Measurements from ENCODE around the gene CLCN3. TPM values are rescaled to one million over a fixed set of nuclear protein-coding genes. Genes with fewer than 3 reads are reported as not detected.

Gene CLCN3
- total RNA-seq, 2 experiments from 2014 or later: 23.4 to 25.2 TPM

DNA sequence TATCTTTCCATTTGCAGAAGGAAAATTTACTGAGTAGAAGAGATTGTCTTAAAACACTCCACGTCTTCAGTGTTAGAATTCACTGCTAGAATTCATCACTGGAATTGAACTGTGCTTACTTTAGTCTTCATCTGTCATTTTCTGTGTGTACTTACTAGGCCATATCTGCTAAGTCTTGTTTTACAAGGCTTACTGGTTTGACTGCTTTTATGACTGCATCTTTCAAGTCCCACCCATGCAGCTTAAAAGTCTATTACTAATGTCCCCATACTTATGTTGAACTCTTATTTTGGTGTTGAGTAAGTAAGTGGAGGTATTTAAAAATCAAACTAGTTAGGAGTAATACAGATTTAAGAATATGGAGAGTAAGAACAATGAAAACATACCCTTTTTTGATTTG is 14.6 kb downstream of the CLCN3 start:
- DNase-seq (no peak), ATAC-seq (no peak)
- Mint-ChIP-seq H3K4me1 (ENCODE audit: low read depth) (peaks cover 12% of the 10 kb centered on the region), H3K36me3 (ENCODE audit: low read depth) (peaks cover 33% of the 10 kb centered on the region), H3K9me3 (ENCODE audit: insufficient read depth) (no peaks in the 10 kb centered on the region), H3K4me3 (no peak overlapping the region), H3K27ac (no peak overlapping the region), H3K27me3 (ENCODE audit: low read depth) (no peaks in the 10 kb centered on the region)
- ChIA-PET POLR2A (no interaction called here), CTCF (no interaction called here)

DNA sequence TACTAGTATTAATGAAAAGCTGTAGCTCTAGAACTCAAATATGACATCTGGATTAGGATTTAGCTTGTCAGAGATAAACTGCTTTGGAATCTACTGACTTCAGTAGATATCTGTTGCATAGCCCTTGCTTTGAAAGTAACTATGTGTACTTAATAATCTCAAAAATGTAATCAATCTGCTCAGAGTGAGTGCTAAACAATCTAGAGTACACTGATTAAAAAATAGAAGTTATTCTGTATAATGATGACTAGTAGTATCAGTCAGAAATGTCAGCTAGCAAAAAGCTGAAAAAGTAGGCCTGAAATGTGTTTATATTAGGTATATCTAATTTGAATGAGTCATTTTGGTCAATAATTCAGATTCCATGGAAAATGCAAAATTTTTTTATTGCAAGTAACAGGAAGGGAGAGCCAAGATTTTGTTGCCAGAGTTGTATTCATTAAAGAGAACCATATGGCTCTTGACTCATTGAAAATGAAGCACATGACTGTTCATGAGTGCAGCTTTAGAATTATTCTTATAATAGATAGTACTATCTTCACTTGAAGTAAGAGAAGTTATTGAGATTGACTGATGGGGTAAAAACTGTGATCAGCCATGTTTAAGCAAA is 20.0 kb downstream of the CLCN3 start:
- ATAC-seq: no peak
- Mint-ChIP-seq H3K36me3 (ENCODE audit: low read depth) (peaks cover 40% of the 10 kb centered on the region), H3K4me3 (no peak overlapping the region), H3K4me1 (ENCODE audit: low read depth) (peaks cover 5% of the 10 kb centered on the region), H3K27ac (no peak overlapping the region), H3K9me3 (ENCODE audit: insufficient read depth) (no peaks in the 10 kb centered on the region), H3K27me3 (ENCODE audit: low read depth) (no peaks in the 10 kb centered on the region)
- no peak for DNase-seq
- POLR2A ChIA-PET: no interaction called here
- CTCF ChIA-PET: interaction anchor here (1.6 kb wide), 2 partner anchors 8 to 14 kb away, joined by 3 to 4 read pairs; no protein-coding TSS in a partner anchor

DNA sequence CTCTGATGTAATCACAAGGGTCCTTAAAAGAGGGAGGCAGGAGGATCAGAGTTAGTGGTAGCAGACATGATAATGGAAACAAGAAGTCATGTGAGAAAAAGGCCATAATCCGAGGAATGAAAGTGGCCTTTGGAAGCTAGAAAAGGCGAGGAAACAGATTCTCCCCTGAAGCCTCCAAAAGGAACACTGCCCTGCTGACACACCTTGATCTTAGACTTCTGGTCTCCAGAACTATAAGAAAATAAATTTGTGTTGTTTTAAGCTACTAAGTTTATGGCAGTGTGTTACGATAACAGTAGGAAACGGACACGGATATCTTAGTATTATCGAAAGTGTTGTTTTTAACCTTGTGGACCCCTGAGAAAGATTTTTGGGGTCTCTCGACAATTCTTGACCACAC is 24.4 kb downstream of the CLCN3 start:
- Mint-ChIP-seq H3K27me3 (ENCODE audit: low read depth) (no peaks in the 10 kb centered on the region), H3K27ac (no peak overlapping the region), H3K4me1 (ENCODE audit: low read depth) (no peaks in the 10 kb centered on the region), H3K9me3 (ENCODE audit: insufficient read depth) (no peaks in the 10 kb centered on the region), H3K4me3 (no peak overlapping the region), H3K36me3 (ENCODE audit: low read depth) (peaks cover 20% of the 10 kb centered on the region)
- DNase-seq (no peak), ATAC-seq (no peak)
- ChIA-PET POLR2A (no interaction called here), CTCF (no interaction called here)

DNA sequence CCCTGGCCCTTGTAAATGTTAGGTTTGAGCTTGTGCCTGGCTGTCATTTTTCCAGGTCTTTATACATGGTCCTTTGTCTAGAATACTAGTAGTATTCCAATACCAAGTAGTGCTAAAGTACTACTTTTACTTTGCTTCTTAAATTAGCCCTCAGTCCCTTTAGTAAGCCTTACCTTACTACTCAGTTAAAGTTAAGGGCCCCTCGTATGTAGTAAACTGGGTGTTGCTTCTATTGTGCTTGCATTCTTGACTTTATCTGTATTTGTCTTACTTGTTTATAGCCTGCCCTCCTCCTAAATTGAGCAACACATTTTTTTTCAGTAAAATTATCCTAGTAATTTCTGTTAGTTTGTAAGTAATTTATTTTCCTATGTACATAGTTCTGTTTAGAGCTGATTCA is 25.2 kb downstream of the CLCN3 start:
- H3K27me3 Mint-ChIP-seq (ENCODE audit: low read depth): no peaks in the 10 kb centered on the region
- POLR2A ChIA-PET: no interaction called here
- no peak for ATAC-seq
- no peak overlapping the region for H3K27ac Mint-ChIP-seq
- CTCF ChIA-PET: no interaction called here
- peaks cover 18% of the 10 kb centered on the region for H3K36me3 Mint-ChIP-seq (ENCODE audit: low read depth)
- DNase-seq: no peak
- no peaks in the 10 kb centered on the region for H3K9me3 Mint-ChIP-seq (ENCODE audit: insufficient read depth)
- H3K4me1 Mint-ChIP-seq (ENCODE audit: low read depth): no peaks in the 10 kb centered on the region
- no peak overlapping the region for H3K4me3 Mint-ChIP-seq

DNA sequence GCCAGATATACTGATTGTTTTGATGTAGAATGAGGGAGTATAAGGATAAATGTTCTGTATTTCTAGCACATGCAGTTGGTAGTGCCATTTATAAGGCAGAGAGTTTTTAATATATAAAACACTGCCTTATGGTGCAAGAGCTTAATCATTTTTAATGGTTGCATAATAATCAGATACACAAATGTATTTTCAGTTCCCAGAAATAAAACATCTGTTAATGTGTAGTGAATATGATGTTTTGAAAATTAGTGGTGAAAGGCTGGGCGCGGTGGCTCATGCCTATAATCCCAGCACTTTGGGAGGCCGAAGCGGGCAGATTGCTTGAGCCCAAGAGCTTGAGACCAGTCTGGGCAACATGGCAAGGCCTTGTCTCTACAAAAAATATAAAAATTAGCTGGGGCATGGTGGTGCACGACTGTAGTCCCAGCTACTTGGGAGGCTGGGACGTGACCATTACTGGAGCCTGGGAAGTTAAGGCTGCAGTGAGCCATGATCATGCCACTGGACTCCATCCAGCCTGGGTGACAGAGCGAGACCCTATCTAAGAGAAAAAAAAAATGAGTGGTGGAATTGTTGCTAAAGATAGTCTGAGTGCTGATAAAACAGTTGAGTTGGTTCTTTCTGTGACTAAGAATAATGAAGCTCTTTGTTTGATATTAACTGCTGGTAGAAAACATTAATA is 29.3 kb downstream of the CLCN3 start:
- H3K36me3 Mint-ChIP-seq (ENCODE audit: low read depth): peaks cover 7% of the 10 kb centered on the region
- H3K27ac Mint-ChIP-seq: no peak overlapping the region
- H3K4me1 Mint-ChIP-seq (ENCODE audit: low read depth): peaks cover 2% of the 10 kb centered on the region
- DNase-seq (no peak), ATAC-seq (no peak)
- no peaks in the 10 kb centered on the region for H3K9me3 Mint-ChIP-seq (ENCODE audit: insufficient read depth)
- H3K4me3 Mint-ChIP-seq: no peak overlapping the region
- POLR2A ChIA-PET: interaction anchor here (0.7 kb wide), 1 partner anchor 9 kb away, joined by 3 read pairs; no protein-coding TSS in a partner anchor
- CTCF ChIA-PET: interaction anchor here (0.8 to 2.7 kb wide), 2 partner anchors 10 to 125 kb away, joined by 3 to 11 read pairs; no protein-coding TSS in a partner anchor
- H3K27me3 Mint-ChIP-seq (ENCODE audit: low read depth): no peaks in the 10 kb centered on the region

DNA sequence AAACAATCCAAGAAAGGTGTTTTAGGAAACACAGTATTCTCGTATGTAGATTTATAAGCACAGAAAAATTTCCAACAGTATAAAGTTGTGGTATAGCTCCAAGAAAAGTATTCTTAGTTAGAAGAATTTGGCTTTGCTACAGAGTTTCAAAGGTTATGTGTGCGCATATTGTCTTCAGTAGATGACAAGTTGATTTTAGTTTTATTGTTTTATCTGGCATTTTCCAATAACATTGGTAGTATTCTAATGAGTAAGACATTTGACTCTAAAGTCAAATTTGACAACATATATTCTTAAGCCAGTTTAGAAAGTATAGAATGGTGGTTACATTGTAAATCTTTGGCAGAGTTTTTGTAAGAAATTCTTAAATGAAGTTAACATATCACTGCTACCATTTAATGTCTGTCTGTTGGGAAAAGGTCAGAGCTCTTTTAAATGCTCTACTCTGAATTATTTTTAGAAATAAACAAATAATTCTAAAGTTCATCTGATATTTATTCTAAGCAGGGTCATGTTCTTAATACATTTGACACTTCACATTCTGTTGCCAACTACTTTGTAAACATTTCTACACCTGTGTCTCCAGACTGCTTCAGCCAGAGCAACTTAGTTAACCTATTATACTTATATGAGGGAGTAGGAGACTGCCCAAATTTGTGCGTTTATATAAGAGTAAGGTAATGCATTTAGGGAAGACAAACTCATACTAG is 30.0 kb downstream of the CLCN3 start:
- Mint-ChIP-seq H3K27me3 (ENCODE audit: low read depth) (no peaks in the 10 kb centered on the region), H3K36me3 (ENCODE audit: low read depth) (peaks cover 7% of the 10 kb centered on the region), H3K4me3 (no peak overlapping the region), H3K27ac (no peak overlapping the region), H3K9me3 (ENCODE audit: insufficient read depth) (no peaks in the 10 kb centered on the region), H3K4me1 (ENCODE audit: low read depth) (peaks cover 2% of the 10 kb centered on the region)
- CTCF ChIA-PET: interaction anchor here (0.8 to 2.7 kb wide), 2 partner anchors 9 to 125 kb away, joined by 3 to 11 read pairs; no protein-coding TSS in a partner anchor
- POLR2A ChIA-PET: interaction anchor here (0.7 kb wide), 1 partner anchor 8 kb away, joined by 3 read pairs; no protein-coding TSS in a partner anchor
- ATAC-seq: no peak
- no peak for DNase-seq

DNA sequence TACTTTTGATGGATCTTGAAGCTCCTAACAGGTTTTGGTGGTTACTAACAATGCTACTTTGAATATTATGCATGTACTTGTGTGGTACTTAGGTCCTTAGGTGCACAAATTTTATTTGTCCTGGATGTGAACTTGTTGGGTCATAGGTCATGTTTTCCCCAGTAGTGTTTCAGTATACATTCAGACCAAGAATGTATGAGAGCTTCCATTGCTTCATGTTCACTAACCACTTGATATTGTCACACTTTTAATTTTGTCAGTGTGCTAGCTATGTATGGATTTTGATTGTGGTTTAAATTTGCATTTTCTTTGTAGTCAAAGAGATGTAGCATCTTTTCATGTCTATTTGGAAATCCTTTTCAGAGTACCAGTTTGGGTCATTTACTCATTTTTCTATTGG is 32.2 kb downstream of the CLCN3 start:
- no peaks in the 10 kb centered on the region for H3K27me3 Mint-ChIP-seq (ENCODE audit: low read depth)
- no peak overlapping the region for H3K4me3 Mint-ChIP-seq
- DNase-seq (no peak), ATAC-seq (no peak)
- H3K36me3 Mint-ChIP-seq (ENCODE audit: low read depth): peaks cover 4% of the 10 kb centered on the region
- ChIA-PET CTCF (interaction anchor here (0.8 kb wide), 1 partner anchor 33 kb away, joined by 3 read pairs; the partner anchor contains the start of gene CLCN3), POLR2A (no interaction called here)
- peaks cover 2% of the 10 kb centered on the region for H3K4me1 Mint-ChIP-seq (ENCODE audit: low read depth)
- no peak overlapping the region for H3K27ac Mint-ChIP-seq
- no peaks in the 10 kb centered on the region for H3K9me3 Mint-ChIP-seq (ENCODE audit: insufficient read depth)

DNA sequence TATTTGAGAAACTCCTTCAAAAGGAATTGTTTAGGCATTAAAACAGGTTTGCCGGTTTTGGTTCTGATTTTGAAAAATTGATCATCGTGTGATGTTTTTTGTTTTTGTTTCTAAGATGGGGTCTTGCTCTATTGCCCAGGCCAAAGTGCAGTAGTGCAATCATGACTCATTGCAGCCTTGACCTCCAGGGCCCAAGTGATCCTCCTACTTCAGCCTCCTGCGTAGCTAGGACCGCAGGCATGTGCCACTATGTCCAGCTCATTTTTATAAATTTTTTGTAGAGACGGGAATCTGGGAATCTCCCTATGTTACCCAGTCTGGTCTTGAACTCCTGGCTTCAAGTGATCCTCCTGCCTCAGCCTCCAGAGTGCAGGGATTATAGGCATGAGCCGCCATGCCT is 35.0 kb downstream of the CLCN3 start:
- ATAC-seq (no peak), DNase-seq (no peak)
- H3K4me1 Mint-ChIP-seq (ENCODE audit: low read depth): peaks cover 14% of the 10 kb centered on the region
- POLR2A ChIA-PET: no interaction called here
- H3K4me3 Mint-ChIP-seq: no peak overlapping the region
- H3K27me3 Mint-ChIP-seq (ENCODE audit: low read depth): no peaks in the 10 kb centered on the region
- CTCF ChIA-PET: interaction anchor here (0.6 to 7.4 kb wide), 3 partner anchors 16 to 43 kb away, joined by 3 to 40 read pairs (median 4); partner anchors contain the start of gene NEK1
- no peak overlapping the region for H3K27ac Mint-ChIP-seq
- no peaks in the 10 kb centered on the region for H3K9me3 Mint-ChIP-seq (ENCODE audit: insufficient read depth)
- H3K36me3 Mint-ChIP-seq (ENCODE audit: low read depth): peaks cover 3% of the 10 kb centered on the region

DNA sequence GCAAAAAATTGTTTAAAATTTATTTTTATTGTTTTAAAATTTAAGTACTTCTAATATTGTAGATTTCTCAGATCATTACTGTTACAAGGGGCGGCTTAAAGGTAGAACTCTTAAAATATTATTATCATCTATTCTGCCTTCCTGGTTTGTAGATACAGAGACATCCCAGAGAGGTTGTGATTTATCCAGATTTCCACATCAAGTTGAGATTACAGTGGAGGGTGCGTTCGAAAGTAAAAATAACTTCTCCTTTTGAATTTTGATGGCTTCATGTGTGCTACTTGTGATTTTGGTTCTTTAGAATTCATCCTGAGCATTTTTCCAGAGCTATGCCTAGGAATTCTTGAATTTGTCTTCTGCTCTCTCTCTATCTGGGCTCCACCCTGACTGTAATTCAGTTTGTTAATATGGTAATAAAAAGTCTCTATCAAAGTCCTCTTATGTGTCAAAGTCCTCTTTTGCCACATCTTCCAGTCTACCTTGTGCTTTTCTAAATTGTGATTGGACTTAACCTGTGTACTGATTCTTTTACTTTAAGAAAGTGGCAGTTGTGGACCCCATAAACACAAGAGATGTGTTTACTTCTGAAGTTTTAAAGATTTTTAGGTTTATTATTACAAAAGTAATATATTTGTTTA is 37.2 kb downstream of the CLCN3 start:
- H3K4me3 Mint-ChIP-seq: no peak overlapping the region
- no peak for ATAC-seq
- no peak for DNase-seq
- H3K9me3 Mint-ChIP-seq (ENCODE audit: insufficient read depth): no peaks in the 10 kb centered on the region
- no peaks in the 10 kb centered on the region for H3K27me3 Mint-ChIP-seq (ENCODE audit: low read depth)
- H3K36me3 Mint-ChIP-seq (ENCODE audit: low read depth): peaks cover 3% of the 10 kb centered on the region
- CTCF ChIA-PET: interaction anchor here (7.4 kb wide), 1 partner anchor 45 kb away, joined by 40 read pairs; the partner anchor contains the start of gene NEK1
- H3K4me1 Mint-ChIP-seq (ENCODE audit: low read depth): peaks cover 14% of the 10 kb centered on the region
- no peak overlapping the region for H3K27ac Mint-ChIP-seq
- POLR2A ChIA-PET: interaction anchor here (0.6 to 2.9 kb wide), 2 partner anchors 37 kb away, joined by 3 to 25 read pairs; partner anchors contain the start of gene CLCN3

DNA sequence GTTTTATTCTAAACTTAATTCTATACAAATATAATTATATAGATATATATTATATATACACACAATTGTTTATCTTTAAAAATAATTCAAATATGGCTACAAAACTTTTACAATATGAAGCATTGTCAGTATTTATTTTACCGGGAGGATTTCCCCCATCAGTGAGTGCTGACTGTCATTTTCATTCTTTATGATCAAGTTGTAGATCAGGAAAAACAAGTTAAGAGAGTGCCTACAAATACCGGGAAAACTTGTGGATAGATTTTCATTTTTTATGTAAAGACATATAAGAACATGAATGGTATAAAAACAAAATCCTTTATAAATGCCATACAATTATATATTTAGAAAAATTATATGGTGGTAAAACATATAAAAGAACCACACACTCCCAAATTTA is 37.8 kb downstream of the CLCN3 start:
- Mint-ChIP-seq H3K36me3 (ENCODE audit: low read depth) (no peaks in the 10 kb centered on the region), H3K27me3 (ENCODE audit: low read depth) (no peaks in the 10 kb centered on the region), H3K9me3 (ENCODE audit: insufficient read depth) (no peaks in the 10 kb centered on the region), H3K4me1 (ENCODE audit: low read depth) (peaks cover 14% of the 10 kb centered on the region), H3K27ac (no peak overlapping the region), H3K4me3 (no peak overlapping the region)
- POLR2A ChIA-PET: interaction anchor here (0.6 to 2.9 kb wide), 2 partner anchors 8 to 38 kb away, joined by 3 to 25 read pairs; partner anchors contain the start of gene CLCN3
- CTCF ChIA-PET: interaction anchor here (2.2 to 7.4 kb wide), 3 partner anchors 9 to 46 kb away, joined by 10 to 40 read pairs (median 11); partner anchors contain the start of gene NEK1
- DNase-seq (no peak), ATAC-seq (no peak)

DNA sequence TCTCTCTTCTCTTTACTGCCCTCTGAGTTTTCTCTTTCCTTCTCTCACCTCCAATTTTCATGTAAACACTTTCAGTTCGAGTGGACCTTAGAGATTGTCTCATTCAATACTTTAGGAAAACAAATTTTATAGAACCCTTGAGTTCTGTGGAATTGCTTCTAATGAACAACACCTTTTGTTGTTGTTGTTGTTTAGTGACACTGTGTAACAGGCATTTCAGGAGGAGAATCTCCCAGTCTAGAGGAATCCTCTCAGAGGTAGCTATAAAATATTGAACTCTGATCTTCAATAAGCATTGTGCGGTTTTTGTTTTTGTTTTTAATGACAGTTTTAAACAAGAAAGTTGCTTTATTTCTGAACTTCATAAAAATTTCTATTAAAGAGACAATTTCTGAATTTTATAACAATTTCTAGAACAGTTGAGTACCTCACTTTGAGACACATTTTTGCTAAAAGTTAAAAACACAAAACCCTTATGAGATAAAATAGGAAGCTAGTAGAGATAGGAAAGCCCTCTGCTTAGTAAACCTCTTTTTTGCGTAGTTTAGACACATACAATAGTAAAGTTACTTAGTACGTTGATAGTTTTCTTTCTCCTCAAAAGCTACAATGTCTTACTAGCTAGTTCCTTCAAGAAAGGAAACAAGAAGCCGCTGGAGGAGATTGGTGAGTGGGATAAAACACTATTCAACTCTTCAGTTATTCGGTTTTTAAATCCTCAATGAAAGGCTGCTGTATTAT is 38.8 kb downstream of the CLCN3 start:
- no peak overlapping the region for H3K27ac Mint-ChIP-seq
- no peaks in the 10 kb centered on the region for H3K9me3 Mint-ChIP-seq (ENCODE audit: insufficient read depth)
- DNase-seq (no peak), ATAC-seq (no peak)
- H3K36me3 Mint-ChIP-seq (ENCODE audit: low read depth): no peaks in the 10 kb centered on the region
- peaks cover 14% of the 10 kb centered on the region for H3K4me1 Mint-ChIP-seq (ENCODE audit: low read depth)
- H3K4me3 Mint-ChIP-seq: no peak overlapping the region
- H3K27me3 Mint-ChIP-seq (ENCODE audit: low read depth): no peaks in the 10 kb centered on the region
- ChIA-PET CTCF (interaction anchor here (1.2 to 7.4 kb wide), 7 partner anchors 10 to 47 kb away, joined by 4 to 40 read pairs (median 5); partner anchors contain the start of gene NEK1), POLR2A (interaction anchor here (0.6 to 2.9 kb wide), 6 partner anchors 9 to 54 kb away, joined by 3 to 25 read pairs (median 4); partner anchors contain the start of genes CLCN3 and NEK1)
